Measurements from ENCODE around the gene SPTB. TPM values are rescaled to one million over a fixed set of nuclear protein-coding genes. Genes with fewer than 3 reads are reported as not detected.

SPTB gene
- total RNA-seq, 1 experiment from 2014 or later: 2.3 TPM

DNA sequence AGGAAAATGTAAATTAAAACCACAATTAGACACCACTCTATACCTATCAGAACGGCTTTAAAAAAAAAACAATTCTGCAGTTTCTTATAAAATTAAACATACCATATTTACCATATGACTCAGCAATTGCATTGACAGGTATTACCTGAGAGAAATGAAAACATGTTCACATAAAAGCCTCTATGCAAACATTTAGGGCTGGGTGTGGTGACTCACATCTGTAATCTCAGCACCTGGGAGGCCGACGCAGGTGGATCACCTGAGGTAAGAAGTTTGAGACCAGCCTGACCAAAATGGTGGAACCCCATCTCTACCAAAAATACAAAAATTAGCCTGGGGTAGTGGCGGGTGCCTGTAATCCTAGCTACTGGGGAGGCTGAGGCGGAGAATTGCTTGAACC is 41.1 kb downstream of the SPTB start:
- Histone ChIP-seq H3K4ac (ENCODE audit: low read depth, low read length) (no peak overlapping the region), H2BK5ac (ENCODE audit: insufficient read length, low read length) (no peak overlapping the region), H4K8ac (replicated peaks; ENCODE audit: insufficient read length, low read depth, low read length) (no peak overlapping the region), H3K23ac (ENCODE audit: insufficient read length, low read depth, low read length) (no peak overlapping the region), H3K79me1 (ENCODE audit: insufficient read depth, low read depth, low read length, poor library complexity, severe bottlenecking) (no peaks in the 10 kb centered on the region), H2AK5ac (ENCODE audit: insufficient read length, low read length) (no peak overlapping the region), H3K14ac (ENCODE audit: insufficient read depth, low read length) (no peak overlapping the region), H3K4me1 (ENCODE audit: insufficient read depth, low read length) (peaks cover 2% of the 10 kb centered on the region; the same call in 1 of the 2 replicates), H3T11ph (ENCODE audit: low read length) (no peak overlapping the region), H3K56ac (ENCODE audit: insufficient read length, low read depth, low read length) (no peak overlapping the region), H4K20me1 (ENCODE audit: control insufficient read depth, insufficient read depth, insufficient read length) (no peaks in the 10 kb centered on the region), H2BK15ac (ENCODE audit: low read depth, low read length) (no peak overlapping the region), H3K4me2 (ENCODE audit: insufficient read depth, insufficient read length, low read length) (no peak overlapping the region), H2BK120ac (ENCODE audit: low read depth, low read length, poor library complexity, severe bottlenecking) (no peak overlapping the region), H2BK12ac (ENCODE audit: insufficient read length, low read depth, low read length) (no peak overlapping the region), H4K91ac (ENCODE audit: insufficient read length, low read depth, low read length) (no peak overlapping the region), H2BK20ac (ENCODE audit: low read depth, low read length, poor library complexity, severe bottlenecking) (no peak overlapping the region), H3K9ac (ENCODE audit: extremely low read depth, insufficient read length, low read length) (no peak overlapping the region), H4K5ac (ENCODE audit: insufficient read length, low read depth, low read length) (no peak overlapping the region), H3K79me2 (ENCODE audit: insufficient read depth, low read length) (no peaks in the 10 kb centered on the region), H3K18ac (ENCODE audit: insufficient read length, low read depth, low read length) (no peak overlapping the region), H3K27me3 (ENCODE audit: insufficient read depth, low read length) (no peaks in the 10 kb centered on the region), H3K23me2 (ENCODE audit: insufficient read length, low read depth, low read length, poor library complexity, severe bottlenecking) (no peaks in the 10 kb centered on the region), H3K27ac (ENCODE audit: insufficient read length, low read depth, low read length) (no peak overlapping the region), H3K9me3 (ENCODE audit: control insufficient read depth, low read depth, low read length) (no peaks in the 10 kb centered on the region), H2AFZ (ENCODE audit: low read length) (no peak overlapping the region)
- no CpG with 5 or more reads among the region's 5 CpGs for WGBS (ENCODE audit: extremely low coverage, insufficient read length, low lambda C conversion rate)
- Mint-ChIP-seq H3K27me3 (ENCODE audit: low read depth) (no peaks in the 10 kb centered on the region; the same call in 1 of the 2 replicates), H3K9me3 (no peaks in the 10 kb centered on the region), H3K4me1 (peaks cover 6 to 11% of the 10 kb centered on the region in 2 experiments), H3K36me3 (ENCODE audit: insufficient read depth in 1 of 3, low read depth in 3 of 3) (no peaks in the 10 kb centered on the region), H3K4me3 (no peak overlapping the region), H3K27ac (no peak overlapping the region)
- no peak for DNase-seq
- TF ChIP-seq, protein P1, sequence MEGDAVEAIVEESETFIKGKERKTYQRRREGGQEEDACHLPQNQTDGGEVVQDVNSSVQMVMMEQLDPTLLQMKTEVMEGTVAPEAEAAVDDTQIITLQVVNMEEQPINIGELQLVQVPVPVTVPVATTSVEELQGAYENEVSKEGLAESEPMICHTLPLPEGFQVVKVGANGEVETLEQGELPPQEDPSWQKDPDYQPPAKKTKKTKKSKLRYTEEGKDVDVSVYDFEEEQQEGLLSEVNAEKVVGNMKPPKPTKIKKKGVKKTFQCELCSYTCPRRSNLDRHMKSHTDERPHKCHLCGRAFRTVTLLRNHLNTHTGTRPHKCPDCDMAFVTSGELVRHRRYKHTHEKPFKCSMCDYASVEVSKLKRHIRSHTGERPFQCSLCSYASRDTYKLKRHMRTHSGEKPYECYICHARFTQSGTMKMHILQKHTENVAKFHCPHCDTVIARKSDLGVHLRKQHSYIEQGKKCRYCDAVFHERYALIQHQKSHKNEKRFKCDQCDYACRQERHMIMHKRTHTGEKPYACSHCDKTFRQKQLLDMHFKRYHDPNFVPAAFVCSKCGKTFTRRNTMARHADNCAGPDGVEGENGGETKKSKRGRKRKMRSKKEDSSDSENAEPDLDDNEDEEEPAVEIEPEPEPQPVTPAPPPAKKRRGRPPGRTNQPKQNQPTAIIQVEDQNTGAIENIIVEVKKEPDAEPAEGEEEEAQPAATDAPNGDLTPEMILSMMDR (conservative IDR thresholded peaks at IDR 0.05): no peak
